ENCODE measurements around the gene NDEL1.

DNA sequence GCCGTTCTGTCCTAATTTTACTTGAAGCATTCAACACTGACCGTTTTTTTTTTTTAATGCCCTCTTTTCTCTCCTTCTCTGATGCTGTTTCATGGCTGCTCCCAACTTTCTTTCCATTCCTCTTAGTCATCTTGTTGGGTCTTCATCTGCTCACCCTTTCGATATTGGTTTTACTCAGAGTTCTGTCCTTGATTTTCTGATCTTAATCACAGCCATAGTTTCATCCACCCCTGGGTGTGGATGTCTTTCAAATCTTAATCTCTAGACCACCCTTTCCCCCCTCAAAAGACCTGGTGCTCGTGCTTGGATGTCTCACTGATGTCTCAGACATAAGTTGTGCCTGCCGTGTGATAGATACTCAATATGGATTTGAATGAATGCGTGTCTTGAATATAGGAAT is 22.4 kb downstream of the NDEL1 start:
- TF ChIP-seq CBFB (CRISPR knock-in tag; IDR thresholded peaks at IDR 0.05; ENCODE audit: low read depth), result no peak
- no peak for TF ChIP-seq NR2C2 (CRISPR knock-in tag; IDR thresholded peaks at IDR 0.05)
- TF ChIP-seq, protein P1, sequence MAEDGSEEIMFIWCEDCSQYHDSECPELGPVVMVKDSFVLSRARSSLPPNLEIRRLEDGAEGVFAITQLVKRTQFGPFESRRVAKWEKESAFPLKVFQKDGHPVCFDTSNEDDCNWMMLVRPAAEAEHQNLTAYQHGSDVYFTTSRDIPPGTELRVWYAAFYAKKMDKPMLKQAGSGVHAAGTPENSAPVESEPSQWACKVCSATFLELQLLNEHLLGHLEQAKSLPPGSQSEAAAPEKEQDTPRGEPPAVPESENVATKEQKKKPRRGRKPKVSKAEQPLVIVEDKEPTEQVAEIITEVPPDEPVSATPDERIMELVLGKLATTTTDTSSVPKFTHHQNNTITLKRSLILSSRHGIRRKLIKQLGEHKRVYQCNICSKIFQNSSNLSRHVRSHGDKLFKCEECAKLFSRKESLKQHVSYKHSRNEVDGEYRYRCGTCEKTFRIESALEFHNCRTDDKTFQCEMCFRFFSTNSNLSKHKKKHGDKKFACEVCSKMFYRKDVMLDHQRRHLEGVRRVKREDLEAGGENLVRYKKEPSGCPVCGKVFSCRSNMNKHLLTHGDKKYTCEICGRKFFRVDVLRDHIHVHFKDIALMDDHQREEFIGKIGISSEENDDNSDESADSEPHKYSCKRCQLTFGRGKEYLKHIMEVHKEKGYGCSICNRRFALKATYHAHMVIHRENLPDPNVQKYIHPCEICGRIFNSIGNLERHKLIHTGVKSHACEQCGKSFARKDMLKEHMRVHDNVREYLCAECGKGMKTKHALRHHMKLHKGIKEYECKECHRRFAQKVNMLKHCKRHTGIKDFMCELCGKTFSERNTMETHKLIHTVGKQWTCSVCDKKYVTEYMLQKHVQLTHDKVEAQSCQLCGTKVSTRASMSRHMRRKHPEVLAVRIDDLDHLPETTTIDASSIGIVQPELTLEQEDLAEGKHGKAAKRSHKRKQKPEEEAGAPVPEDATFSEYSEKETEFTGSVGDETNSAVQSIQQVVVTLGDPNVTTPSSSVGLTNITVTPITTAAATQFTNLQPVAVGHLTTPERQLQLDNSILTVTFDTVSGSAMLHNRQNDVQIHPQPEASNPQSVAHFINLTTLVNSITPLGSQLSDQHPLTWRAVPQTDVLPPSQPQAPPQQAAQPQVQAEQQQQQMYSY (CRISPR knock-in tag; IDR thresholded peaks at IDR 0.05), result no peak
- TF ChIP-seq, protein P2, sequence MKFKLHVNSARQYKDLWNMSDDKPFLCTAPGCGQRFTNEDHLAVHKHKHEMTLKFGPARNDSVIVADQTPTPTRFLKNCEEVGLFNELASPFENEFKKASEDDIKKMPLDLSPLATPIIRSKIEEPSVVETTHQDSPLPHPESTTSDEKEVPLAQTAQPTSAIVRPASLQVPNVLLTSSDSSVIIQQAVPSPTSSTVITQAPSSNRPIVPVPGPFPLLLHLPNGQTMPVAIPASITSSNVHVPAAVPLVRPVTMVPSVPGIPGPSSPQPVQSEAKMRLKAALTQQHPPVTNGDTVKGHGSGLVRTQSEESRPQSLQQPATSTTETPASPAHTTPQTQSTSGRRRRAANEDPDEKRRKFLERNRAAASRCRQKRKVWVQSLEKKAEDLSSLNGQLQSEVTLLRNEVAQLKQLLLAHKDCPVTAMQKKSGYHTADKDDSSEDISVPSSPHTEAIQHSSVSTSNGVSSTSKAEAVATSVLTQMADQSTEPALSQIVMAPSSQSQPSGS (CRISPR knock-in tag; IDR thresholded peaks at IDR 0.05; ENCODE audit: borderline replicate concordance, low read depth), result no peak
- TF ChIP-seq, protein P3, sequence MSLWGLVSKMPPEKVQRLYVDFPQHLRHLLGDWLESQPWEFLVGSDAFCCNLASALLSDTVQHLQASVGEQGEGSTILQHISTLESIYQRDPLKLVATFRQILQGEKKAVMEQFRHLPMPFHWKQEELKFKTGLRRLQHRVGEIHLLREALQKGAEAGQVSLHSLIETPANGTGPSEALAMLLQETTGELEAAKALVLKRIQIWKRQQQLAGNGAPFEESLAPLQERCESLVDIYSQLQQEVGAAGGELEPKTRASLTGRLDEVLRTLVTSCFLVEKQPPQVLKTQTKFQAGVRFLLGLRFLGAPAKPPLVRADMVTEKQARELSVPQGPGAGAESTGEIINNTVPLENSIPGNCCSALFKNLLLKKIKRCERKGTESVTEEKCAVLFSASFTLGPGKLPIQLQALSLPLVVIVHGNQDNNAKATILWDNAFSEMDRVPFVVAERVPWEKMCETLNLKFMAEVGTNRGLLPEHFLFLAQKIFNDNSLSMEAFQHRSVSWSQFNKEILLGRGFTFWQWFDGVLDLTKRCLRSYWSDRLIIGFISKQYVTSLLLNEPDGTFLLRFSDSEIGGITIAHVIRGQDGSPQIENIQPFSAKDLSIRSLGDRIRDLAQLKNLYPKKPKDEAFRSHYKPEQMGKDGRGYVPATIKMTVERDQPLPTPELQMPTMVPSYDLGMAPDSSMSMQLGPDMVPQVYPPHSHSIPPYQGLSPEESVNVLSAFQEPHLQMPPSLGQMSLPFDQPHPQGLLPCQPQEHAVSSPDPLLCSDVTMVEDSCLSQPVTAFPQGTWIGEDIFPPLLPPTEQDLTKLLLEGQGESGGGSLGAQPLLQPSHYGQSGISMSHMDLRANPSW (CRISPR knock-in tag; conservative IDR thresholded peaks at IDR 0.05; ENCODE audit: low read depth), result no peak

Data from WTC11 (cell line).